Kidney (tissue), 14 donors: ENCODE data around the gene ZFAND3. TPM values are rescaled to one million over a fixed set of nuclear protein-coding genes. Genes with fewer than 3 reads are reported as not detected.

Experiments
- DNase-seq, 5 donors: peaks; one replicate each; pipeline ENCODE4 v3.0.0-alpha.2; 2013 to 2020
- FAIRE-seq: peaks from 2 replicates; lab custom pipeline; 2012; peaks lifted over from hg19 to GRCh38; lab: Jason Lieb, UNC
- H3K27ac ChIP-seq, 2 donors: one replicate each; pipeline ENCODE4 v1.7.0; 2013; ENCODE audit warnings: low read depth in 2 of 2, low read length in 2 of 2, inconsistent platforms in 1 of 2
- H3K27me3 ChIP-seq: one replicate; pipeline ENCODE4 v1.7.1; 2013; ENCODE audit warnings: low read length, inconsistent platforms; ENCODE audit not compliant: control insufficient read depth, insufficient read depth
- H3K36me3 ChIP-seq, 3 donors: one replicate each; pipeline versions ENCODE4 v1.7.0 to v1.7.1; 2013; ENCODE audit warnings: low read length in 3 of 3, control low read depth in 1 of 3, inconsistent platforms in 1 of 3; ENCODE audit not compliant: insufficient read depth in 3 of 3, control insufficient read depth in 2 of 3
- H3K4me1 ChIP-seq, 3 donors: one replicate each; pipeline versions ENCODE4 v1.7.0 to v1.7.1; 2013; ENCODE audit warnings: low read length in 3 of 3, inconsistent platforms in 1 of 3, low read depth in 1 of 3; ENCODE audit not compliant: control insufficient read depth in 2 of 3, insufficient read depth in 2 of 3
- H3K4me3 ChIP-seq, 3 donors: one replicate each; pipeline versions ENCODE4 v1.7.0 to v1.8.1; 2013; ENCODE audit warnings: low read length in 3 of 3, control low read depth in 1 of 3, inconsistent platforms in 1 of 3
- H3K9ac ChIP-seq, 3 donors: one replicate each; pipeline versions ENCODE4 v1.7.0 to v1.7.1; 2013; ENCODE audit warnings: low read length in 3 of 3, control low read depth in 1 of 3, inconsistent platforms in 1 of 3
- H3K9me3 ChIP-seq, 3 donors: one replicate each; pipeline versions ENCODE4 v1.7.0 to v1.7.1; 2013; ENCODE audit warnings: low read length in 3 of 3, control low read depth in 1 of 3, inconsistent platforms in 1 of 3; ENCODE audit not compliant: control insufficient read depth in 2 of 3, insufficient read depth in 1 of 3
- intact Hi-C: fragments of 100-400 bp; cut with DNase I; formaldehyde crosslinking; loops from one replicate; pipeline ENCODE4 v1.11.1; 2022
- polyA plus RNA-seq: library from polyadenylated mRNA; stranded (reverse); fragments of 350-450 nt; fragmentation: Illumina TruSeq; extraction: RNeasy Lipid Tissue Mini Kit (QIAGEN cat#74804); gene quantifications from one replicate; pipeline ENCODE4 v1.2.3, GENCODE V29; 2014; ENCODE audit warnings: low read depth, low replicate concordance; ENCODE audit not compliant: insufficient read depth
- total RNA-seq: library from RNA; stranded (reverse); fragmentation: NEBNext Ultra II Directional; extraction: Animal tissue kit (Norgen Biotek cat#: 25700); gene quantifications from one replicate; pipeline ENCODE4 v1.2.1, GENCODE V29; 2021
- TF ChIP-seq, protein P1 (sequence below): IDR thresholded peaks from 3 replicates; pipeline ENCODE4 v1.5.1; 2012; ENCODE audit warnings: mild to moderate bottlenecking, moderate library complexity, borderline replicate concordance; ENCODE audit not compliant: insufficient read depth; ENCODE audit errors: extremely low read depth
- donor health status: control.
- donor health status: control.
- donor health status: control.
- donor health status: control.
- donor health status: control.
- donor health status: DM: yes; HTN: yes; CAD: no.
- donor health status: Normal renal cell carcinoma (clear cell type).

Gene ZFAND3
- total and polyA plus RNA-seq, 2 donors from 2014 or later, result 44.6 to 104 TPM

DNA sequence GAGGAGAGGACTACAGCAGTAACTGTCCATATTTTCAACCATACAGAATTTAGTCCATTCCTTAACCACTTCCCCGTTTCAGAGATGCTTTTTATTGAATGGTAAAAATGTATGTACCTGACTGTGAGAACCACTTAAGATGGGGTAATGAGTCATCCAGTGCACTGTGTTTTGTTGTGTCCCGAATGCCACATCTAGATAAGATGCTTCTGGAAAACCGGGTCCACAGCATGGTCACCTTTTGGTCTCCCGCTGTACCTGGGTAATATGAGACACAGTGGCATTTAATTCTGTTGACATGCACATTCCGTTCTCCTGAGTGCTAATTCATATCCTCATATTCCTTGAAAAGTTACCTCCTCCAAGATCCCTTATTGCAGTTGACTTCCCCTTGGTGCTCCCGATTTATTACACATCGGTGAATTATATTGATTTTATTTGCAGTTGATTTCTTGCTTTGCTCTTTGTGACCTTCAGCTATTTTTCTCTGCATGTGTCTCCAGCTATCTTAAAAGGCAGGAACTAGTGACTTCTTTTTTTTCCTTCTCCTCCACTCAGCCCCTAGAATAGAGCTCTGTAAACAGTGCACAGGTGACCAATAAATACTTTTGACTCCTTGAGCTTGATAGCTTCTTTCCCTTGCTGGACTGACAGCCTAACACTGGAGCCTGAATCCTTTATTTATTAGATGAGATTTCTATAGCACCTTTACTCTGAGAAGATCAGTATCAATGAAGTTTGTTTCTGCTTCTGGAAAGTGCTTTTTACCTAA, 314.6 kb downstream of the ZFAND3 start:
- Histone ChIP-seq H3K4me1 (peaks cover 0 to 9% (median 6%) of the 10 kb centered on the region in 3 donors), H3K36me3 (peaks cover 0 to 2% (median 0%) of the 10 kb centered on the region in 3 donors), H3K4me3 (no peak overlapping the region), H3K9me3 (no peaks in the 10 kb centered on the region), H3K9ac (no peak overlapping the region), H3K27me3 (no peaks in the 10 kb centered on the region), H3K27ac (no peak overlapping the region)
- TF ChIP-seq, protein P1, sequence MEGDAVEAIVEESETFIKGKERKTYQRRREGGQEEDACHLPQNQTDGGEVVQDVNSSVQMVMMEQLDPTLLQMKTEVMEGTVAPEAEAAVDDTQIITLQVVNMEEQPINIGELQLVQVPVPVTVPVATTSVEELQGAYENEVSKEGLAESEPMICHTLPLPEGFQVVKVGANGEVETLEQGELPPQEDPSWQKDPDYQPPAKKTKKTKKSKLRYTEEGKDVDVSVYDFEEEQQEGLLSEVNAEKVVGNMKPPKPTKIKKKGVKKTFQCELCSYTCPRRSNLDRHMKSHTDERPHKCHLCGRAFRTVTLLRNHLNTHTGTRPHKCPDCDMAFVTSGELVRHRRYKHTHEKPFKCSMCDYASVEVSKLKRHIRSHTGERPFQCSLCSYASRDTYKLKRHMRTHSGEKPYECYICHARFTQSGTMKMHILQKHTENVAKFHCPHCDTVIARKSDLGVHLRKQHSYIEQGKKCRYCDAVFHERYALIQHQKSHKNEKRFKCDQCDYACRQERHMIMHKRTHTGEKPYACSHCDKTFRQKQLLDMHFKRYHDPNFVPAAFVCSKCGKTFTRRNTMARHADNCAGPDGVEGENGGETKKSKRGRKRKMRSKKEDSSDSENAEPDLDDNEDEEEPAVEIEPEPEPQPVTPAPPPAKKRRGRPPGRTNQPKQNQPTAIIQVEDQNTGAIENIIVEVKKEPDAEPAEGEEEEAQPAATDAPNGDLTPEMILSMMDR, result no peak
- DNase-seq, result no peak
- intact Hi-C loops, result no loop called here
- no peak for FAIRE-seq

DNA sequence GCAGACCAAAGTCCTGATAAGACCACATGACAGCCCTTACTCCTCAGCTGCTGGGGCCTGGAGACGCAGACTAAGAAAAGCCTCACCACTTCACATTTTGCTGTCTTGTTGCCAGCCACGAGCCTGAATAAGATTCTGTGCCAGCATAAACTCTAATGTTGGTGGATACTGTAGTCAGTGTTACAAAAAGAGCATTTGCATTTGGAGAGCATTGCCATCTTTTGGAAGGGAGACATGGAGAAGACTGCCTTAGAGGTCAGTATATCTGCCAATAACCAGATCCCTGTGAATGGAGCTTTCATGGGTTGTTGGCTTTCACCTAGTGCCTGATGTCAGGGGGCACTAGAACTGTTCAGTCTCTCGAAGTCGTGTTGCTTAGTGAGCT, 315.2 kb downstream of the ZFAND3 start:
- Histone ChIP-seq H3K27ac (no peak overlapping the region), H3K27me3 (no peaks in the 10 kb centered on the region), H3K36me3 (peaks cover 0 to 2% (median 0%) of the 10 kb centered on the region in 3 donors), H3K9ac (no peak overlapping the region), H3K9me3 (no peaks in the 10 kb centered on the region), H3K4me1 (peaks cover 0 to 9% (median 6%) of the 10 kb centered on the region in 3 donors), H3K4me3 (no peak overlapping the region)
- TF ChIP-seq, protein P1, result no peak
- FAIRE-seq (no peak), DNase-seq (no peak)
- intact Hi-C loops, result no loop called here

DNA sequence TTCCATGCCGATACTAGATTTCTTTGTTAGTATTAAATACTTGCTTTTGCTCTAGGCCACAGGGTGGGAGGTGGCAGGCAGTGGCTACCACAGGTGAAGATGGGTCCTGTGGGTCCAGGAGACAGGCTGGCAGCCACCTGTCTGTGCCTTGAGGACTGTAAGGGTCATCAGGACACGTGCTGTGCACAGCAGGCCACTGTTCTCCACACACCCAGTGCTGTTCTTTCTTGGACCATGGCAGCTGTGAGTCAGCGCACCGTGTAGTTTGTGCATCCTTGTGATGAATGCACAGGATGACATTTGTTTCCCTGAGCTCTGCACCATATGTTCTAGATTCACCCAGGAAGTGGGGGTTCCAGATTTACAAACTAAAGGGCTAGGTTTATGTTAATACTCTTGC, 317.0 kb downstream of the ZFAND3 start:
- peaks cover 0 to 2% (median 0%) of the 10 kb centered on the region in 3 donors for H3K36me3 ChIP-seq
- FAIRE-seq (no peak), DNase-seq (no peak)
- no peak overlapping the region for H3K9ac ChIP-seq
- H3K27ac ChIP-seq, result no peak overlapping the region
- peaks cover 0 to 9% (median 6%) of the 10 kb centered on the region in 3 donors for H3K4me1 ChIP-seq
- H3K27me3 ChIP-seq, result no peaks in the 10 kb centered on the region
- intact Hi-C loops, result no loop called here
- H3K4me3 ChIP-seq, result no peak overlapping the region
- TF ChIP-seq, protein P1, result no peak
- no peaks in the 10 kb centered on the region for H3K9me3 ChIP-seq
